ENCODE results near the gene RCAN2.
"Not testable (repeated sequence)": the region's sequence is repeated elsewhere in the genome, so short reads cannot be mapped to it uniquely, and the experiment has no call there.

Gene RCAN2

GRCh38 chr6:46393940-46394337 is 97.3 kb downstream of the RCAN2 start:
- no peak for DNase-seq (ENCODE audit: low spot score)
- ATAC-seq (ENCODE audit: low read depth): no peak
- TF ChIP-seq CTCF (IDR thresholded peaks at IDR 0.05; ENCODE audit: poor library complexity, severe bottlenecking): no peak
- Histone ChIP-seq H3K27ac (ENCODE audit: poor library complexity, severe bottlenecking) (no peak overlapping the region), H3K27me3 (ENCODE audit: insufficient read depth, poor library complexity, severe bottlenecking) (no peaks in the 10 kb centered on the region), H3K9me3 (ENCODE audit: severe bottlenecking) (no peaks in the 10 kb centered on the region), H3K4me1 (ENCODE audit: insufficient read depth, poor library complexity, severe bottlenecking) (no peaks in the 10 kb centered on the region), H3K36me3 (ENCODE audit: low read depth) (no peaks in the 10 kb centered on the region), H3K4me3 (ENCODE audit: severe bottlenecking) (no peak overlapping the region)

DNA sequence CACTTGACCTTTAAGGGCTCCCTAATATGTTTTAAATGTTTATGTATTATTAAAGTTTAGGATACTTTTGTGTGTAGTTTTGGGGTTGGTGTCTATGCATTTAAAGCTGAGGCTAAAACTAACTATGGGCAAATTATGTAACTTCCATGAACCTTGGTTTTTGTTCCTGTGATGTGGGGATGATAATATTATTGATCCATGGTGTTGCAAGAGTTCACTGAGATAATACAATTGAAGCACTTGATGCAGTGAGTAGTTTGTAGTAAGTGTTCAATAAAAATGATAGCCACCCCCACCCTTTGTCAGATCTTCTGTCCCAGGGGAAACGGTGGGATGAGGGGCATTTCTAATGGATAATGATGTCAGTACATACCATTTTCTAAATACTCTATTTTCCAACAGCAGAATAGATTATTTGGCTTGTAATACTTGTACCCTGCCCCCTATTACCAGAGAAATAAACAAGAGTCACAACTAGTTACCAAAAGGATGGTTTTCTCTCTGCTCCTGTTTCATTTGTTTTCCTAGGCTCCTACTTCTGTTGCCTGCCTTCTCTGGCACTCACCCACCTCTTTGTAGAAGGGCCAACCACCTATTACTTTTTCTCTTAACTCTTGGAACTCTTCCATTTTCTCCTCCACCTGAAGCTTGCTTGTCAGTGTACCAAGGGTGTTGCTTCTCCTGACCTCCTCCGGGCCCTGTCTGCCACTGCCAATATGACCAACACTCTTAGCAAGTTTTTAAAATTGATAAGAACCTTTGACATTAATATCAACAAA is 97.9 kb downstream of the RCAN2 start:
- ATAC-seq (ENCODE audit: low read depth) (no peak), DNase-seq (ENCODE audit: low spot score) (no peak)
- H3K27me3 ChIP-seq (ENCODE audit: insufficient read depth, poor library complexity, severe bottlenecking): no peaks in the 10 kb centered on the region
- no peaks in the 10 kb centered on the region for H3K36me3 ChIP-seq (ENCODE audit: low read depth)
- H3K27ac ChIP-seq (ENCODE audit: poor library complexity, severe bottlenecking): no peak overlapping the region
- no peaks in the 10 kb centered on the region for H3K9me3 ChIP-seq (ENCODE audit: severe bottlenecking)
- H3K4me1 ChIP-seq (ENCODE audit: insufficient read depth, poor library complexity, severe bottlenecking): no peaks in the 10 kb centered on the region
- no peak for TF ChIP-seq CTCF (IDR thresholded peaks at IDR 0.05; ENCODE audit: poor library complexity, severe bottlenecking)
- H3K4me3 ChIP-seq (ENCODE audit: severe bottlenecking): no peak overlapping the region

- Histone ChIP-seq H3K27me3 (ENCODE audit: insufficient read depth, poor library complexity, severe bottlenecking) (no peaks in the 10 kb centered on the region), H3K4me3 (ENCODE audit: severe bottlenecking) (no peak overlapping the region), H3K36me3 (ENCODE audit: low read depth) (no peaks in the 10 kb centered on the region), H3K9me3 (ENCODE audit: severe bottlenecking) (no peaks in the 10 kb centered on the region), H3K4me1 (ENCODE audit: insufficient read depth, poor library complexity, severe bottlenecking) (no peaks in the 10 kb centered on the region), H3K27ac (ENCODE audit: poor library complexity, severe bottlenecking) (no peak overlapping the region)
- ATAC-seq (ENCODE audit: low read depth) (no peak), DNase-seq (ENCODE audit: low spot score) (no peak)
- TF ChIP-seq CTCF (IDR thresholded peaks at IDR 0.05; ENCODE audit: poor library complexity, severe bottlenecking): no peak
Measured at GRCh38 chr6:46392294-46392693, 99.0 kb downstream of the RCAN2 start.

- no peak for DNase-seq (ENCODE audit: low spot score)
- no peak overlapping the region for H3K4me3 ChIP-seq (ENCODE audit: severe bottlenecking)
Measured at GRCh38 chr6:46390153-46390876, 100.9 kb downstream of the RCAN2 start.

GRCh38 chr6:46387728-46388127 is 103.5 kb downstream of the RCAN2 start:
- H3K4me1 ChIP-seq (ENCODE audit: insufficient read depth, poor library complexity, severe bottlenecking); H3K27ac ChIP-seq (ENCODE audit: poor library complexity, severe bottlenecking); H3K27me3 ChIP-seq (ENCODE audit: insufficient read depth, poor library complexity, severe bottlenecking); DNase-seq (ENCODE audit: low spot score); ATAC-seq (ENCODE audit: low read depth); H3K9me3 ChIP-seq (ENCODE audit: severe bottlenecking); H3K36me3 ChIP-seq (ENCODE audit: low read depth); H3K4me3 ChIP-seq (ENCODE audit: severe bottlenecking): not testable (repeated sequence)

More at GRCh38 chr6:46390153-46390876, 100.9 kb downstream of the RCAN2 start:
- no peak for ATAC-seq (ENCODE audit: low read depth)
- Histone ChIP-seq H3K27me3 (ENCODE audit: insufficient read depth, poor library complexity, severe bottlenecking) (no peaks in the 10 kb centered on the region), H3K4me1 (ENCODE audit: insufficient read depth, poor library complexity, severe bottlenecking) (no peaks in the 10 kb centered on the region), H3K27ac (ENCODE audit: poor library complexity, severe bottlenecking) (no peak overlapping the region), H3K36me3 (ENCODE audit: low read depth) (no peaks in the 10 kb centered on the region), H3K9me3 (ENCODE audit: severe bottlenecking) (no peaks in the 10 kb centered on the region)
- TF ChIP-seq CTCF (IDR thresholded peaks at IDR 0.05; ENCODE audit: poor library complexity, severe bottlenecking): no peak

Measured in RWPE2 (cell line).